CD4-positive, alpha-beta T cell (primary cell): ENCODE measurements around the gene C10orf67. TPM values are rescaled to one million over a fixed set of nuclear protein-coding genes. Genes with fewer than 3 reads are reported as not detected.

ENCODE experiments used
- ATAC-seq: fragments of 200-7000 bp; cut with Tn5 transposase; one replicate; pipeline ENCODE4 v1.10.0; 2022; ENCODE audit warnings: mild to moderate bottlenecking; ENCODE audit not compliant: poor library complexity
- CTCF ChIA-PET: fragments of 350-600 bp; sonication (Branson Sonifier 250); formaldehyde crosslinking; loops from one replicate; lab custom pipeline; 2021; ENCODE audit warnings: antibody characterized with exemption, inconsistent platforms; lab: Charles Lee
- POLR2A ChIA-PET: fragments of 350-600 bp; sonication (Branson Sonifier 250); formaldehyde crosslinking; loops from one replicate; lab custom pipeline; 2021; ENCODE audit warnings: antibody characterized with exemption, inconsistent platforms; lab: Charles Lee
- DNase-seq, 14 experiments: peaks; one replicate each; pipeline ENCODE4 v3.0.0-alpha.2; 2013 to 2020; ENCODE audit warnings: mixed read lengths in 2 of 14
- H3K27ac ChIP-seq, 2 donors: one replicate each; pipeline versions ENCODE4 v1.5.1 to v1.7.0; 2013; ENCODE audit warnings: low read length in 2 of 2, low read depth in 1 of 2, mild to moderate bottlenecking in 1 of 2
- H3K27me3 ChIP-seq, 2 experiments: 1 replicate in 1 of 2; 2 replicates in 1 of 2; pipeline versions ENCODE4 v1.6.1 to v1.7.0; 2013; ENCODE audit warnings: low read length in 2 of 2, control low read depth in 1 of 2, mild to moderate bottlenecking in 1 of 2, moderate library complexity in 1 of 2; ENCODE audit not compliant: insufficient read depth in 2 of 2, control insufficient read depth in 1 of 2
- H3K36me3 ChIP-seq: one replicate; pipeline ENCODE4 v1.6.1; 2013; ENCODE audit warnings: low read length, control low read depth; ENCODE audit not compliant: insufficient read depth
- H3K4me1 ChIP-seq: one replicate; pipeline ENCODE4 v1.6.1; 2013; ENCODE audit warnings: low read length, control low read depth; ENCODE audit not compliant: insufficient read depth
- H3K4me3 ChIP-seq: one replicate; pipeline ENCODE4 v1.5.1; 2013; ENCODE audit warnings: mild to moderate bottlenecking, low read length, moderate library complexity
- H3K9me3 ChIP-seq, 2 experiments: 1 replicate in 1 of 2; 2 replicates in 1 of 2; pipeline versions ENCODE4 v1.6.1 to v1.7.0; 2013; ENCODE audit warnings: low read length in 2 of 2, mild to moderate bottlenecking in 2 of 2, control low read depth in 1 of 2, moderate library complexity in 1 of 2; ENCODE audit not compliant: control insufficient read depth in 1 of 2, insufficient read depth in 1 of 2
- H3K27ac Mint-ChIP-seq: one replicate; pipeline ENCODE4 v1.8.0; 2020; ENCODE audit warnings: mixed read lengths
- H3K27me3 Mint-ChIP-seq: one replicate; pipeline ENCODE4 v1.8.0; 2021; ENCODE audit warnings: mixed read lengths
- H3K36me3 Mint-ChIP-seq: one replicate; pipeline ENCODE4 v1.8.0; 2021; ENCODE audit warnings: low read depth, mixed read lengths
- H3K4me1 Mint-ChIP-seq: one replicate; pipeline ENCODE4 v1.8.0; 2021; ENCODE audit warnings: low read depth, mixed read lengths
- H3K4me3 Mint-ChIP-seq: one replicate; pipeline ENCODE4 v1.8.0; 2020; ENCODE audit warnings: mild to moderate bottlenecking, mixed read lengths
- H3K9me3 Mint-ChIP-seq: one replicate; pipeline ENCODE4 v1.8.0; 2020; ENCODE audit warnings: mixed read lengths
- CTCF ChIP-seq: fragments of 200-600 bp; IDR thresholded peaks from one replicate; pipeline ENCODE4 v1.8.0; 2022; ENCODE audit warnings: antibody characterized with exemption, mild to moderate bottlenecking
- intact Hi-C, 2 experiments: fragments of 100-400 bp; cut with DNase I in 1 of 2; cut with micrococcal nuclease in 1 of 2; formaldehyde crosslinking; loops; one replicate each; pipeline versions ENCODE4 v1.15.1 to v1.9.0; 2023 to 2025; cut with DNase I, micrococcal nuclease
- total RNA-seq, 174 experiments: library from RNA in 2 of 174; stranded (reverse) in 2 of 174; gene quantifications; one replicate each; pipeline ENCODE4 v1.2.3 and lab custom pipeline; 2021 to 2026

Gene C10orf67
- total RNA-seq, 2 experiments from 2014 or later: not detected

GRCh38 chr10:23381298-23382040 lies 36.9 kb upstream of the C10orf67 start:
- no peaks in the 10 kb centered on the region for H3K4me1 ChIP-seq
- POLR2A ChIA-PET: no interaction called here
- Mint-ChIP-seq H3K27me3 (no peaks in the 10 kb centered on the region), H3K4me3 (no peak overlapping the region), H3K9me3 (no peaks in the 10 kb centered on the region), H3K36me3 (no peaks in the 10 kb centered on the region), H3K27ac (no peak overlapping the region), H3K4me1 (no peaks in the 10 kb centered on the region)
- no peak overlapping the region for H3K27ac ChIP-seq
- H3K4me3 ChIP-seq: no peak overlapping the region
- no peak for TF ChIP-seq CTCF
- DNase-seq (no peak), ATAC-seq (no peak)
- intact Hi-C loops: no loop called here
- no peaks in the 10 kb centered on the region for H3K9me3 ChIP-seq
- no peaks in the 10 kb centered on the region for H3K27me3 ChIP-seq
- CTCF ChIA-PET: no interaction called here
- no peaks in the 10 kb centered on the region for H3K36me3 ChIP-seq

GRCh38 chr10:23379686-23380085 lies 35.1 kb upstream of the C10orf67 start:
- H3K9me3 Mint-ChIP-seq: no peaks in the 10 kb centered on the region
- no peak overlapping the region for H3K27ac ChIP-seq
- ATAC-seq (no peak), DNase-seq (no peak)
- intact Hi-C loops: no loop called here
- H3K9me3 ChIP-seq: no peaks in the 10 kb centered on the region
- no peak overlapping the region for H3K27ac Mint-ChIP-seq
- no peak overlapping the region for H3K4me3 Mint-ChIP-seq
- TF ChIP-seq CTCF: no peak
- H3K4me3 ChIP-seq: no peak overlapping the region
- ChIA-PET POLR2A (no interaction called here), CTCF (no interaction called here)
- H3K36me3 ChIP-seq: no peaks in the 10 kb centered on the region
- H3K27me3 Mint-ChIP-seq: no peaks in the 10 kb centered on the region
- no peaks in the 10 kb centered on the region for H3K36me3 Mint-ChIP-seq
- H3K27me3 ChIP-seq: no peaks in the 10 kb centered on the region
- H3K4me1 Mint-ChIP-seq: no peaks in the 10 kb centered on the region
- no peaks in the 10 kb centered on the region for H3K4me1 ChIP-seq

- Mint-ChIP-seq H3K27me3 (no peaks in the 10 kb centered on the region), H3K9me3 (no peaks in the 10 kb centered on the region), H3K27ac (no peak overlapping the region), H3K4me3 (no peak overlapping the region), H3K36me3 (no peaks in the 10 kb centered on the region), H3K4me1 (peaks cover 4% of the 10 kb centered on the region)
- ChIA-PET CTCF (interaction anchor here (1.4 kb wide), 1 partner anchor 55 kb away, joined by 3 read pairs; no protein-coding TSS in a partner anchor), POLR2A (no interaction called here)
- intact Hi-C loops: no loop called here
- no peak for TF ChIP-seq CTCF
- Histone ChIP-seq H3K4me3 (no peak overlapping the region), H3K36me3 (no peaks in the 10 kb centered on the region), H3K27ac (no peak overlapping the region), H3K27me3 (no peaks in the 10 kb centered on the region), H3K4me1 (no peaks in the 10 kb centered on the region), H3K9me3 (no peaks in the 10 kb centered on the region)
- no peak for ATAC-seq
- peak in 2 of 14 experiments; percentile 50 to 63 for DNase-seq
These were observed 31.6 kb upstream of the C10orf67 start for GRCh38 chr10:23376229-23376655.
